ENCODE data around the gene SURF2. TPM values are rescaled to one million over a fixed set of nuclear protein-coding genes. Genes with fewer than 3 reads are reported as not detected.

The SURF2 gene
- total and polyA plus RNA-seq, 2 experiments from 2014 or later = 6.3 to 23.4 TPM

DNA sequence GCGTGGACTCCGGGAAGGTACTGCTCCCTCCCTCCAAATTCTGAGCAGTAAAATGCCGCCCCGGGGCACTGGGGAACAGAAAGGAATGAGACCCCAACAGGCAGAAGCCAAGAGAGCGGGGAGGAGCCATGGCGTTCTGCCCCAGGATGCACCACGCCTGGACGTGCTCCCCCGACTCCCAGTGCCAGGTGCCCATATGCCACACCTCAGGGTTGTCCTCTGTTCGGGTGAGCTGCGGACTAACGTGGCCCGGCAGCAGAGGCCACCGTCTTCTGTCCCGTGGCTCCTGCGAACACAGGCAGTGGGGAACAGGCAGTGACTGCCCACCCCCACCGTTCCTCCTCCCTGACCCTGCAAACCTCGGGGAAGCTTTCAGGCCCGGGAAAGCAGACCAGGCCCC, 25.1 kb upstream of the SURF2 start:
- no peak for TF ChIP-seq EZH2phosphoT487 (IDR thresholded peaks at IDR 0.05; ENCODE audit: insufficient read depth, low read depth)
- TF ChIP-seq EZH2 (IDR thresholded peaks at IDR 0.05; ENCODE audit: insufficient read depth, poor library complexity, severe bottlenecking) = no peak
- WGBS, 2 experiments (ENCODE audit: low coverage in 1 of 2, low lambda C conversion rate in 2 of 2, missing lambda C conversion rate in 2 of 2) = 73 to 79% methylated on average over 19 of the region's 19 CpGs
- Histone ChIP-seq H4K20me1 (ENCODE audit: insufficient read depth) (no peaks in the 10 kb centered on the region), H3K4me2 (ENCODE audit: unreplicated experiment) (no peak overlapping the region), H3K4me3 (no peak overlapping the region), H3K27ac (no peak overlapping the region), H3F3A (ENCODE audit: insufficient read depth) (peaks cover 9% of the 10 kb centered on the region; the same call in 1 of the 2 replicates), H3K79me2 (ENCODE audit: insufficient read depth) (peaks cover 35% of the 10 kb centered on the region), H3K9ac (no peak overlapping the region), H3K9me3 (ENCODE audit: low read depth) (no peaks in the 10 kb centered on the region), H3K36me3 (ENCODE audit: low read depth) (peaks cover 11% of the 10 kb centered on the region; the same call in 1 of the 2 replicates), H3K9me2 (ENCODE audit: insufficient read depth) (no peaks in the 10 kb centered on the region), H3K4me1 (ENCODE audit: insufficient read depth) (peaks cover 7% of the 10 kb centered on the region; the same call in 1 of the 2 replicates), H3K27me3 (replicated peaks; ENCODE audit: insufficient read depth) (no peaks in the 10 kb centered on the region), H2AFZ (no peak overlapping the region)
- DNase-seq = no peak
- in situ Hi-C loops (cut with MboI) = no loop called here

DNA sequence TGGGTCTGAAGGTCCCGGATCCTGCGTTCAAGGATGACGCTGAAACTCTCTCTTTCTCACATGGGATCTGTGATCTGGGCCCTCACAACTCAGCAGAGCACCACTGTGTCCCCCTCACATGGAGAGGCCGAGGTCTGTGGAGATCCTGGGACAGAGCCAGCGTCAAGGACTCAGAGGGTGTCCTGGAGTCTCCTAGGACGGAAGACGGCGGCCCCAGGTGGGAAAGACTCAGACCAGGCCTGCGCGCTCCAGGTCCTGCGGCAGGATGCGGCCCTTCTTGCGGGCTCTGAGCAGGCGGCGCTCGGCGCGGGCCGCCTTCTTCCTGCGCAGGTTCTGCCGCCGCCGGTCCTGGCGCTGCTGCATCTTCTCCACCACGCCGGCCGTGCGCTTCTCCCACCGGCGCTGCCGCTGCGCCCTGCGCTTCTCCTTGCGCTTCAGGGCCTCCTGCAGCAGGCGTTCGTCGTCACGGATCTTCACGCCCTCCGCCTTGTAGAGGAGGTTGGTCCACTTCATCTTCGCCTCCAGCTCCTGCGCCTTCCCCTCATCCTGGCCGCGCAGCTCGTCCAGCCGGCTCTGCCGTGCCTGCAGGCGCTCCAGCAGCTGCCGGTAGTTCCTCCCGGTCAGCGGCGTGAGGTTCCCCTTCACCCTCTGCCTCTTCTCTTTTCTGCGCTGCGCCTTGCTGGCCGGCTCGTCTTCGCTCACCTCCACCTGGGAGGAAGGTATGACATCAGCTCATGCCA, 24.5 kb upstream of the SURF2 start:
- TF ChIP-seq EZH2 (IDR thresholded peaks at IDR 0.05; ENCODE audit: insufficient read depth, poor library complexity, severe bottlenecking) = no peak
- H3K4me1 ChIP-seq (ENCODE audit: insufficient read depth) = peaks cover 8% of the 10 kb centered on the region; the same call in 1 of the 2 replicates
- in situ Hi-C loops (cut with MboI) = no loop called here
- no peak for DNase-seq
- H3K9ac ChIP-seq = no peak overlapping the region
- no peaks in the 10 kb centered on the region for H3K27me3 ChIP-seq (replicated peaks; ENCODE audit: insufficient read depth)
- WGBS, 2 experiments (ENCODE audit: low coverage in 1 of 2, low lambda C conversion rate in 2 of 2, missing lambda C conversion rate in 2 of 2) = 97 to 98% methylated on average over 36 to 57 of the region's 57 CpGs
- H3K27ac ChIP-seq = no peak overlapping the region
- H3K79me2 ChIP-seq (ENCODE audit: insufficient read depth) = peaks cover 35% of the 10 kb centered on the region
- peaks cover 10% of the 10 kb centered on the region; the same call in 1 of the 2 replicates for H3F3A ChIP-seq (ENCODE audit: insufficient read depth)
- H3K4me3 ChIP-seq = no peak overlapping the region
- H3K9me3 ChIP-seq (ENCODE audit: low read depth) = no peaks in the 10 kb centered on the region
- H4K20me1 ChIP-seq (ENCODE audit: insufficient read depth) = no peaks in the 10 kb centered on the region
- no peaks in the 10 kb centered on the region for H3K9me2 ChIP-seq (ENCODE audit: insufficient read depth)
- no peak overlapping the region for H3K4me2 ChIP-seq (ENCODE audit: unreplicated experiment)
- H3K36me3 ChIP-seq (ENCODE audit: low read depth) = peaks cover 11% of the 10 kb centered on the region; the same call in 1 of the 2 replicates
- H2AFZ ChIP-seq = no peak overlapping the region

DNA sequence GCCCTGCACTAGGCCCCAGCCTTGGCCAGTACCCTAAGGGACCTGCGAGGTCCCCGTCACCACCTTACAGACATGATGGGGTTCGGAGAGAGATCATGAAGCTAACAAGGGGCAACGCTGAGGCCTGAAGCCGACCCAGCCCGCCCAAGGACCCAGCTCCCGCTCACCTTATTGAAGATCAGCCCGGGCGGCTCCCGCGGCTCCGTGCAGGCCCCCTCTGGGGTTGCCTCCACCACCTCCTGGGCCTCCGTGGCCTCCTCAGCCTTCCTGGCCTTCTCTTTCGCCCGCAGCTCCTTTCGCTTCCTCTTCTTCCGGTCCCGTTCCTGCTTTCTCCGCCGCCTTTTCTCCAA, 24.0 kb upstream of the SURF2 start:
- Histone ChIP-seq H3K9me2 (ENCODE audit: insufficient read depth) (no peaks in the 10 kb centered on the region), H3K27me3 (replicated peaks; ENCODE audit: insufficient read depth) (no peaks in the 10 kb centered on the region), H3K27ac (no peak overlapping the region), H3K36me3 (ENCODE audit: low read depth) (peaks cover 11% of the 10 kb centered on the region; the same call in 1 of the 2 replicates), H3K9ac (no peak overlapping the region), H2AFZ (no peak overlapping the region), H3K79me2 (ENCODE audit: insufficient read depth) (peaks cover 35% of the 10 kb centered on the region), H3K4me2 (ENCODE audit: unreplicated experiment) (no peak overlapping the region), H3F3A (ENCODE audit: insufficient read depth) (peaks cover 15% of the 10 kb centered on the region), H3K4me1 (ENCODE audit: insufficient read depth) (peaks cover 10% of the 10 kb centered on the region; the same call in 1 of the 2 replicates), H3K4me3 (no peak overlapping the region), H3K9me3 (ENCODE audit: low read depth) (no peaks in the 10 kb centered on the region), H4K20me1 (ENCODE audit: insufficient read depth) (no peaks in the 10 kb centered on the region)
- TF ChIP-seq EZH2phosphoT487 (IDR thresholded peaks at IDR 0.05; ENCODE audit: insufficient read depth, low read depth) (no peak), EZH2 (IDR thresholded peaks at IDR 0.05; ENCODE audit: insufficient read depth, poor library complexity, severe bottlenecking) (no peak)
- WGBS, 2 experiments (ENCODE audit: low coverage in 1 of 2, low lambda C conversion rate in 2 of 2, missing lambda C conversion rate in 2 of 2) = 83 to 86% methylated on average over 14 to 20 of the region's 20 CpGs
- in situ Hi-C loops (cut with MboI) = no loop called here
- DNase-seq = no peak

DNA sequence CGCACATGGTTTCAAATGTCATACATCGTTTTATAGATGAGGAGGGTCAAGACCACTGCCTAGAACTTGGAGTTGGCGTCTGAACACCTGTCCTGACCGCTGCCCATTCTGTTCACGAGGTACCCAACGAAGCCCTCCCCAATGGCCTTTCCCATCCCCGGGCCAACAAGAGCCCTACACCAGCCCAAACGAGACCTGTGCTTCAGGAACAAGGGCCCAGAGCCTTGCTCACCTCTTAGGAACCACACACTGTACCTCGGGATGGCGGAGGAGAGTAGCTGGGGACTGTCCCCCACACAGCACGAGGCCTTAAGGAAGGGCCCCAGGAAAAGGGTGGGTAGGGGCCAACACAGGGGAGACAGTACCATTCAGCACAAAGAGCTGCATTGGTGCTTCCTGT, 23.3 kb upstream of the SURF2 start:
- DNase-seq = no peak
- H3K9me3 ChIP-seq (ENCODE audit: low read depth) = no peaks in the 10 kb centered on the region
- H3K4me1 ChIP-seq (ENCODE audit: insufficient read depth) = peaks cover 10% of the 10 kb centered on the region; the same call in 1 of the 2 replicates
- H3F3A ChIP-seq (ENCODE audit: insufficient read depth) = peaks cover 22% of the 10 kb centered on the region
- peaks cover 11% of the 10 kb centered on the region; the same call in 1 of the 2 replicates for H3K36me3 ChIP-seq (ENCODE audit: low read depth)
- H2AFZ ChIP-seq = no peak overlapping the region
- H3K27ac ChIP-seq = no peak overlapping the region
- TF ChIP-seq EZH2 (IDR thresholded peaks at IDR 0.05; ENCODE audit: insufficient read depth, poor library complexity, severe bottlenecking) (no peak), EZH2phosphoT487 (IDR thresholded peaks at IDR 0.05; ENCODE audit: insufficient read depth, low read depth) (no peak)
- H3K9me2 ChIP-seq (ENCODE audit: insufficient read depth) = no peaks in the 10 kb centered on the region
- peaks cover 35% of the 10 kb centered on the region for H3K79me2 ChIP-seq (ENCODE audit: insufficient read depth)
- WGBS, 2 experiments (ENCODE audit: low coverage in 1 of 2, low lambda C conversion rate in 2 of 2, missing lambda C conversion rate in 2 of 2) = 93 to 95% methylated on average over 11 of the region's 11 CpGs
- no peak overlapping the region for H3K9ac ChIP-seq
- H4K20me1 ChIP-seq (ENCODE audit: insufficient read depth) = no peaks in the 10 kb centered on the region
- no peak overlapping the region for H3K4me3 ChIP-seq
- in situ Hi-C loops (cut with MboI) = no loop called here
- H3K27me3 ChIP-seq (replicated peaks; ENCODE audit: insufficient read depth) = no peaks in the 10 kb centered on the region
- H3K4me2 ChIP-seq (ENCODE audit: unreplicated experiment) = no peak overlapping the region

Data from GM23248 (cell line).